GM18505 (cell line): ENCODE results near the gene GATAD1.

Experiments used
- ATAC-seq: cut with Tn5 transposase; IDR thresholded peaks from one replicate; pipeline ENCODE4 v1.9.1; 2021; ENCODE audit not compliant: unreplicated experiment
- POLR2A ChIP-seq: IDR thresholded peaks from 4 replicates; pipeline ENCODE4 v1.6.1; 2011; ENCODE audit warnings: borderline replicate concordance; ENCODE audit not compliant: insufficient read depth, insufficient read length; ENCODE audit errors: extremely low read depth

Gene GATAD1

DNA sequence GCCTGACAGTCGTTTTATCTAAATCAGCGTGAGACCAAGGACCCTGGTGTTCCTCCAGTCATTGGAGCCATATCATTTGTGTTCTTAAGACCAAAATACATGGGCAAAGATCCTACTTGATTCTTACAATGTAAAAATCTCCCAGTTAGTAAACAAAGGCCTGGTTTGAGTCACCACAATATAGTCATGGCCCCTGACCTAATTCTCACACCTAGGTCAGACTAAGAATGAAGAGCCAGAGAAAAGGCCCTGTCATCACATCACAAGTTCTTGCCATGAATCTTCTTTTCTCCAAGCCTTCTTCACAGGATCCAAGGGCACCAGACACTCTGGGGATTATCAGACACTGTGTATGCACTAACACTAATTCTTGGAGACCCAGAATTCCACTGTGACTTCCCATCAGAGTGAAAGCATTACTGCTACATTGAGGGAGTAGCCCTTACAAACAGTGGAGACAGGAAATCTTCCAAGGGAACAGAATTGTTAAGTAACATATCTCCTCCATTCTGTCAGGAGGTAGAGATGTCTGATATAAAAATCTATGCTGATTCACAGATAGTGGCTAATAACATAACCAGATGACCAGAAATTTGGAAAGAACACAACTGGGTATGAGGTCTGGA is 38.1 kb downstream of the GATAD1 start:
- ATAC-seq = no peak
- no peak for TF ChIP-seq POLR2A

GRCh38 chr7:92485974-92486373 is 38.7 kb downstream of the GATAD1 start:
- no peak for TF ChIP-seq POLR2A
- no peak for ATAC-seq

GRCh38 chr7:92487804-92488203 is 40.5 kb downstream of the GATAD1 start:
- no peak for TF ChIP-seq POLR2A
- no peak for ATAC-seq

GRCh38 chr7:92489634-92490033 is 42.4 kb downstream of the GATAD1 start:
- ATAC-seq = no peak
- no peak for TF ChIP-seq POLR2A

DNA sequence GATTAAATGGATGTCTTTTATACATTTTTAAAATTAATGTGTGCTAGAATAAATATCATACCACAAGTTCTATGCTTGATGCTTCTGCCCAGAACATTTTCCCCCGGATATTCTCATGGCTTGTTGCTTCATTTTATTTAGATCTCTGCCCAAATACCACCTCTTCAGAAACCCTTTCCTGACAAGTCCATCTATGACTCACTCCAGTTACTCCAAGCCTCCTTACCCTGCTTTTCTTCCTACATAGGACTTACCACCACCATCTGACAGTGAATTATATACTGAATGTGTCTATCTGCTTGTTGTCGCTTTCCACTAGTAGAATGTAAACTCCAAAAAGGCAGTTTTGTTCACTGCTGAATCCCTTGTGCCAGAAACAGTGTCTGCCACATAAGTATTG is 49.6 kb downstream of the GATAD1 start:
- no peak for TF ChIP-seq POLR2A
- ATAC-seq = no peak

DNA sequence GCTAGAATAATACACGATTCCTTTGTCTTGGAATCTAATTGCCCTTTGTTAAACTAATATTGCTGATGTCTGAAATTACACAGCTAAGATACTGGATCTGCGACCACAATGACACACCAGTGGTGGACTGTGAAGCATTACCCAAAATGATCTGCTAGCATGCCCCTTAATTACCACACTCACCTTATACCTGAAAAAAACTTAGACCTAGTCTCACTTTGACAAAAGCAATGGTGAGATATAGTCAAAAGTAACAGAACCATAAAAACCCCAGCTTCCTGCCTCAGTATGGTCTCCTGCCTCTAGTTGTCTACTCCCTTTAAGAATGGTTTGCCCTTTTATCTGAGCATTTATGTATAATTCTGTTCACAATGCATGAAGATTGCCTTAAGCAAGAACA is 51.3 kb downstream of the GATAD1 start:
- no peak for TF ChIP-seq POLR2A
- ATAC-seq = no peak

DNA sequence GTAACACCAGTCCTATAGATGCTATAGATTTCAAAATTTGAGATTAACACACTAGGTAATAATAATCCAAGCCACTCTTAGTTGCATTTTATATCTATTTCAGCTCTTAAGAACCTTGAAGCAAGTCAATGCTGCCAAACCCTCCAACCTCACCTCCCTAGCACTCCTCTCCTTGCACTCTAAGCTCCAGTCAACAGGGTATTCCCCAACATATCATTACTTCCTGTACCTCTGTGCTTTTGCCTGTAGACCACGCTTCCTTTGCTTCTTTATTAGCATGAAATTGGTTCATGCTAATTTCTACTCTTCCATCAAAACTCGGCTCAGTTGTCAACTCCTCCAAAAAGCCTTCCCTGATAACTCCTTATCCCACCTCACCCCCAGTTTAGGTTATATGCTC is 56.5 kb downstream of the GATAD1 start:
- no peak for TF ChIP-seq POLR2A
- no peak for ATAC-seq

- no peak for TF ChIP-seq POLR2A
- no peak for ATAC-seq
Observed at GRCh38 chr7:92504563-92504962, 57.3 kb downstream of the GATAD1 start.

GRCh38 chr7:92506363-92506762 is 59.1 kb downstream of the GATAD1 start:
- no peak for ATAC-seq
- TF ChIP-seq POLR2A = no peak

DNA sequence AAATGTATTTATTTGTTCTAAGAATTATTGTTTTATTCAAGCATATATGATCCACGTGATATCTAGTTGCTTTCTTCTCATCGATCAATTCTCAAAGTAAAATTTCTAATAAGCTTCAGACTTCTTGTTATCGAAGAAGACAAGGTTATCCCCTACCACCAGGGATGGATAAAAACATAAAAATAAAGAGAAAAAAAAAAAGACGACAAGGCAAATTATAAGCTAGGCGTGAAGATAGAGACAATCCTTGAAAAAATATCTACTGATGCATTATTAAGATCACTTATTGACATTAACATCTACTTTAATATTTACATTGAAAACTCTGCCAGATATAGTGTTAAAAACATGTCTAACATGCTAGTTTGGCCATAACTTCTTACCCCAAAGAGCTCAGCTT is 61.7 kb downstream of the GATAD1 start:
- TF ChIP-seq POLR2A = no peak
- ATAC-seq = no peak
